Measurements from ENCODE around the gene MYO1G.
"Not testable (repeated sequence)": the region's sequence is repeated elsewhere in the genome, so short reads cannot be mapped to it uniquely, and the experiment has no call there.

The MYO1G gene

DNA sequence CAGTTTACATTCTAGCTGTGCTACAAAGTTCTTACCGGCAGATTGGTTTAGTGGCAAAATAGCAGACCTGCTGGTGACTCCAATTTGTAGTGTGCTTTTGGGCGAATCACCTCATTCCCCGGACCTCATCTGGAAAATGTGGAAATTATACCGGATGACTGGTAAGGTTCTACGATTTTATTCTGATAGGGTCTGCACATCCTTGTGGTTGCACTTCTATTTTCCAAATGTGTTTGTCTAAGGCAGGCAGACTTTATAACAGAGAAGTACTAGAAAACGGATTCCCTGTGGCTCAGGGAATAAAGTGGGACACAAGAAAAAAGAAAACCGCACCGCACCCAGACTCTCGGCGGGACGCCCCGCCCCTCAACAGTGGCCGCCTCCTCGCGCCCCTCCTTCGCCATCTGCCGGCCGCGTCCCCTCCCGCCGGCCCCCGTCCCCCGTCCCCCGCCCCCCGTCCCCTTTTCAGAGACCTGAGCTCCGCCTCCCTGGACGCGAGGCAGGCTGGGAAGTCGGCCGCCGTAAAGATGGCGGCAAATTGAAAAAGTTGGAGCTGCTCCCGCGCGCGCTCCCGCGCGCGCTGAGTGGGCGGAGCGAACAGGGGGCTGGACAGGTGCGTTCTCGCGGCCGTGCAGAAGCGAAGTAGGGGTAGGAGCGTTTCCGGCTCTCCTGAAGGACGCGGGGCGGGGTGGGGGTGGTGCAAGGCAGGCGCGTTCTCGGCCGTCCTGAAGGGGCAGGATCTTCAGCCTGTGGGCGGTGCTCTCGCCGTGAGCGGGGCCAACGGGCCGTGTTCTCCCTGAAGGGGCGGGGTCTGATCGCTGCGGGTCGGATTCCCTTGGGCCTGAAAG is 20.7 kb upstream of the MYO1G start:
- in situ Hi-C loops (cut with HindIII; ENCODE audit: low sequenced_read_pairs), result no loop called here

DNA sequence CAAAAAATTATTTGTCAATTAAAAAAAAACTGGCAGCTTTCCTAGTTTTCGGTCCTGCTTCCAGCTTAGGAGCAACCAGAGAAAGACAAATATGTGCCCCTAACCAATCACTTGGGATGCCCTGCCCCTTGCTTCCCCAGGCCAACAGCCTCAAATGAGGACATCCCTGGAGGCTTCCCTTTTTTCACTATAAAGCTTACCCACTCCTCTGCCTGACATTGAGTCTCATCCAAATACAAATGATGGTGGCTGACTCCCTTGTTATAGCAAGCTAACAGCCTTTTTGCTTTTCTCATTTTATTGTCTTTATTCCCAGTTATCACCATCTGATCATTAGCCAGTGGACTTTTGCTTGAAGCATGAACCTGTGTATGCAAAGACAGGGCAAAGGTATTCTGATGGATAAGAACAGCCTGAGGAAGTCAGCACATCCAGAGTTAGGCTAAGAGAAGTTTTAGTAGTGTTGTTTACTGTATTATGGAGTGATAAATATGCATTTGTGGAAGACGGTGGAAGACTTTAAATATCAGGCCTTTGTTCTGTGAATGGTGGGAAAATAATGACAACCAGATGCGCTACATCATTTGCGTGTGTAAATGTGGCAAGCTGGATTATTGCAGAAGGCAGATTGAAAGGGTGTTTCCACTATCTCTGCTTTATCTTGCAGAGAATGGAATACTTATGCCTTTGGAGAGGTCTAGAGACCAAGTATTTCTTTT is 19.5 kb upstream of the MYO1G start:
- in situ Hi-C loops (cut with HindIII; ENCODE audit: low sequenced_read_pairs), result no loop called here

DNA sequence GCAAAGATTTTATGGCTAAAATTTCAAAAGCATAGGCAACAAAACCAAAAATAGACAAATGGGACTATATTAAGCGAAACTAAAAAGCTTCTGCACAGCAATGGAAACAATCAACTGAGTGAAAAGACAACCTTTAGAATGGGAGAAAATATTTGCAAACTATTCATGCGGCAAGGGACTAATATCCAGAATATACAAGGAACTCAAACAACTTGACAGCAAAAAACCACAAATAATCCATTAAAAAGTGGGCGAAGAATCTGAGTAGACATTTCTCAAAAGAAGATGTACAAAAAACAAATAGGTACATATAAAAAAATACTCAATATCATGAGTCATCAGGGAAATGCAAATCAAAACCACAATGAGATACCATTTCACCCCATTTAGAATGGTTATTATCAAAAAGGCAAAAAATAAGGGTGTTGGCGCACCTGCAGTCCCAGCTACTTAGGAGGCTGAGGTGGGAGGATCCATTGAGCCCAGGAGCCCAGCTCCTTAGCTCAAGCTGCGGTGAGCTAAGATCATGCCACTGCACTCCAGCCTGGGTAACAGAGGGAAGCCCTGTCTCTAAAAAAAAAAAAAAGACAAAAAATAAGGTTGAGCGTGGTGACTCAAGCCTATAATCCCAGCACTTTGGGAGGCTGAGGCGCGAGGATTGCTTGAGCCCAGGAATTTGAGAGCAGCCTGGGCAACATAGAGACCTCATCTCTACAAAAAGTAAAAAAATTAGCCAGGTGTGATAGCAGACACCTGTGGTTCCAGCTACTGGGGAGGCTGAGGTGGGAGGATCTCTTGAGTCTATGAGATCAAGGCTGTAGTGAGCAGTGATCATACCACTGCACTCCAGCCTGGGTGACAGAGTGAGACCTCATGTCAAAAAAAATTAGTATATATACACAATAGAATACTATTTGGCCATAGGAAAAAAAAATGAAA is 17.0 kb upstream of the MYO1G start:
- in situ Hi-C loops (cut with HindIII; ENCODE audit: low sequenced_read_pairs), result no loop called here

- in situ Hi-C loops (cut with HindIII; ENCODE audit: low sequenced_read_pairs), result no loop called here
Observed at GRCh38 chr7:44994877-44995554, 16.2 kb upstream of the MYO1G start.

GRCh38 chr7:44992004-44992795 is 13.4 kb upstream of the MYO1G start:
- in situ Hi-C loops (cut with HindIII; ENCODE audit: low sequenced_read_pairs), result not testable (repeated sequence)

- in situ Hi-C loops (cut with HindIII; ENCODE audit: low sequenced_read_pairs), result no loop called here
Observed at GRCh38 chr7:44990109-44991023, 11.6 kb upstream of the MYO1G start.

DNA sequence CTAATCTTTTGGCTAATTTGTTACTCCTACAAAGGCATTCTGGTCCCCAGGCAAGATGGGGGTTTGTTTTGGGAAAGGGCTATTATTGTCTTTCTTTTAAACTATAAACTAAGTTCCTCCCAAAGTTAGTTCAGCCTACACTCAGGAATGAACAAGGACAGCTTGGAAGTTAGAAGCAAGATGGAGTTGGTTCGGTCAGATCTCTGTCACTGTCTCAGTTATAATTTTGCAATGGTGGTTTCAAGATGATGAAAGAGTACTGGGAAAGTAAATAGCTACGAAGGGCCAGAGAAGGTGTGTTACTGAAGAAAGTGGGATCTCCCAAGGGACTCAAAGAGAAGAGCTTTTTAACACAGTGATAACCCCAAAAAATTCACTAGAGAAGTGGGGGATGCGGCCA is 10.3 kb upstream of the MYO1G start:
- in situ Hi-C loops (cut with HindIII; ENCODE audit: low sequenced_read_pairs), result no loop called here

DNA sequence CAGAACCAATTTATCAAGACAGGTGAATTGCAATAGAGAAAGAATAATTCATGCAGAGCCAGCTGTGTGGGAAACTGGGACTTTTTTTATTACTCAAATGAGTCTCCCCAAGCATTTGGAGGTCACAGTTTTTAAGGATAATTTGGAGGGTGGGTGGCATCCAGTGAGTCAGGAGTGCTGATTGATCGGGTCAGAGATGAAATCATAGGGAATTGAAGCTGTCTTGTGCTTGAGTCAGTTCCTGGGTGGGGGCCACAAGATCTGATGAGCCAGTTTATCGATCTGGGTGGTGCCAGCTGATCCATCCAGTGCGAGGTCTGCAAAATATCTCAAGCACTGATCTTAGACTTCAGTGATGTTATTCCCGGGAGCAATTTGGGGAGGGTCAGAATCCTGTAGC is 9.9 kb upstream of the MYO1G start:
- in situ Hi-C loops (cut with HindIII; ENCODE audit: low sequenced_read_pairs), result no loop called here

- in situ Hi-C loops (cut with HindIII; ENCODE audit: low sequenced_read_pairs), result no loop called here
Observed at GRCh38 chr7:44987996-44988395, 9.2 kb upstream of the MYO1G start.

- in situ Hi-C loops (cut with HindIII; ENCODE audit: low sequenced_read_pairs), result no loop called here
Observed at GRCh38 chr7:44987457-44987856, 8.6 kb upstream of the MYO1G start.

- in situ Hi-C loops (cut with HindIII; ENCODE audit: low sequenced_read_pairs), result no loop called here
Observed at GRCh38 chr7:44986218-44987053, 7.6 kb upstream of the MYO1G start.

- in situ Hi-C loops (cut with HindIII; ENCODE audit: low sequenced_read_pairs), result no loop called here
Observed at GRCh38 chr7:44985900-44986217, 7.0 kb upstream of the MYO1G start.

- in situ Hi-C loops (cut with HindIII; ENCODE audit: low sequenced_read_pairs), result no loop called here
Observed at GRCh38 chr7:44985033-44985695, 6.3 kb upstream of the MYO1G start.

DNA sequence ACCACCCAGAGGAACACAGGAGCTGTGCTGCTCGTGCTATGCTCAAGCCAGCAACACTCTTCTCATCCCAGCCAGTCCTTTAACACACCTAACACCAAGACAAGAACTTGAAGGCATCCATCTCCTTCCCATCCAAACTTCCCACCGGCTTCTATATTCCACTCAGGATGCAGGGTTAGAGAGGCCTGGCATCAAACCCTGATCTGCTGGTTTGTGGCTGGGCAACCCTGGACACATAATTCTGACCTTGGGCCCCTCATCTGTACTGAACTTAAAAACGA is 5.6 kb upstream of the MYO1G start:
- in situ Hi-C loops (cut with HindIII; ENCODE audit: low sequenced_read_pairs), result no loop called here

GRCh38 chr7:44983742-44984477 is 5.1 kb upstream of the MYO1G start:
- in situ Hi-C loops (cut with HindIII; ENCODE audit: low sequenced_read_pairs), result no loop called here

GRCh38 chr7:44982970-44983369 is 4.2 kb upstream of the MYO1G start:
- in situ Hi-C loops (cut with HindIII; ENCODE audit: low sequenced_read_pairs), result no loop called here

- in situ Hi-C loops (cut with HindIII; ENCODE audit: low sequenced_read_pairs), result no loop called here
Observed at GRCh38 chr7:44982535-44982923, 3.7 kb upstream of the MYO1G start.
